ENCODE results near the gene DCX. TPM values are rescaled to one million over a fixed set of nuclear protein-coding genes. Genes with fewer than 3 reads are reported as not detected.

The DCX gene
- total RNA-seq, 1 donor from 2014 or later = 3.7 TPM

- H3K9ac ChIP-seq (ENCODE audit: low read depth in 1 of 3, low read length in 3 of 3) = no peak overlapping the region
- H3K9me3 ChIP-seq (ENCODE audit: control insufficient read depth in 3 of 3, low read length in 3 of 3) = no peaks in the 10 kb centered on the region
- H3K27ac ChIP-seq (ENCODE audit: low read depth, low read length) = no peak overlapping the region
- no peaks in the 10 kb centered on the region for H3K36me3 ChIP-seq (ENCODE audit: control insufficient read depth in 3 of 3, insufficient read depth in 3 of 3, low read length in 3 of 3)
- peaks cover 0 to 6% (median 0%) of the 10 kb centered on the region in 3 donors for H3K27me3 ChIP-seq (ENCODE audit: control insufficient read depth in 3 of 3, insufficient read depth in 3 of 3, low read length in 3 of 3)
- no peaks in the 10 kb centered on the region for H3K4me1 ChIP-seq (ENCODE audit: control insufficient read depth in 3 of 3, insufficient read depth in 3 of 3, low read length in 3 of 3)
- no peak overlapping the region for H3K4me3 ChIP-seq (ENCODE audit: low read length in 3 of 3)
Measured at GRCh38 chrX:111284631-111285293, 127.2 kb downstream of the DCX start.

GRCh38 chrX:111283446-111283845, 128.5 kb downstream of the DCX start:
- Histone ChIP-seq H3K4me1 (ENCODE audit: control insufficient read depth in 3 of 3, insufficient read depth in 3 of 3, low read length in 3 of 3) (no peaks in the 10 kb centered on the region), H3K9ac (ENCODE audit: low read depth in 1 of 3, low read length in 3 of 3) (no peak overlapping the region), H3K4me3 (ENCODE audit: low read length in 3 of 3) (no peak overlapping the region), H3K27ac (ENCODE audit: low read depth, low read length) (no peak overlapping the region), H3K27me3 (ENCODE audit: control insufficient read depth in 3 of 3, insufficient read depth in 3 of 3, low read length in 3 of 3) (peaks cover 0 to 5% (median 0%) of the 10 kb centered on the region in 3 donors), H3K9me3 (ENCODE audit: control insufficient read depth in 3 of 3, low read length in 3 of 3) (no peaks in the 10 kb centered on the region), H3K36me3 (ENCODE audit: control insufficient read depth in 3 of 3, insufficient read depth in 3 of 3, low read length in 3 of 3) (no peaks in the 10 kb centered on the region)

DNA sequence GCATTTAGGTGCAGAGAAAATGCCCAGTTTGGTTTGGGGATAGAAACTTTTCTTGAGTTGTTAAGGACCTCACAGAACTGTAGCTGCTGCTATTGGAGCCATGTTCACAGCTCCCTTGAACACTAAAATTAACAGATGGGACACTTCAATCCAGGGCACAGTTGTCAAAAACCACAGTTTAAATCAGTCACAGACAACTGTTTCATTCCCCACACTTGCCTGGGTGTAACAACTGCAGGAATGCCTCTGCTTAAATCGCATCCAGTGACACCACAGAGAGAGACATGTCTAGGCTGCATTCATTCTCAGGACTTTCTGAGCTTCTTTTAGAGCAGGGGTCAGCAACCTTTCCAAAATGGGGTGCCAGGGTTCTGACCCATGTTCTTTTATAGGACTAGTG, 129.0 kb downstream of the DCX start:
- no peaks in the 10 kb centered on the region for H3K9me3 ChIP-seq (ENCODE audit: control insufficient read depth in 3 of 3, low read length in 3 of 3)
- H3K4me3 ChIP-seq (ENCODE audit: low read length in 3 of 3) = no peak overlapping the region
- H3K27me3 ChIP-seq (ENCODE audit: control insufficient read depth in 3 of 3, insufficient read depth in 3 of 3, low read length in 3 of 3) = peaks cover 0 to under 1% (median 0%) of the 10 kb centered on the region in 3 donors
- H3K36me3 ChIP-seq (ENCODE audit: control insufficient read depth in 3 of 3, insufficient read depth in 3 of 3, low read length in 3 of 3) = no peaks in the 10 kb centered on the region
- no peak overlapping the region for H3K27ac ChIP-seq (ENCODE audit: low read depth, low read length)
- no peak overlapping the region for H3K9ac ChIP-seq (ENCODE audit: low read depth in 1 of 3, low read length in 3 of 3)
- no peaks in the 10 kb centered on the region for H3K4me1 ChIP-seq (ENCODE audit: control insufficient read depth in 3 of 3, insufficient read depth in 3 of 3, low read length in 3 of 3)

DNA sequence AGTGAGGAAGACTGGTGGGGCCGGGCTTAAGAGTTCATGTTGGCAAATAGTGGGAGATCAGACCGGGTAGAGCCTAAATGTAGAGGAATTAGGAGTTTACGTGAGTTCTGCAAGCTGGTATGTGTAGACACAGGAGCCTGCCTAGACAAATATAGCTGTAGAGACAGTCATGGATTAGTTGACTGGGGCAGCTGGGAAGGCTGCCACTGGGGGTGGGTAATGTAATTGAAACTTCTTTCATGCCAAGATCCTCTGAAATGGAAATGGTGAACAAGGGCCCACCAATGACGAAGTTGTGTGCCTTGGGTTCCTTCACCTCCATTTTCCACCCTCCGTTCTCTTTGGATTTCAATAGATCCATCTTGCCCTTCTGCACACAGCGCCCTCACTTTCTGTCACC, 129.9 kb downstream of the DCX start:
- no peak overlapping the region for H3K27ac ChIP-seq (ENCODE audit: low read depth, low read length)
- no peaks in the 10 kb centered on the region for H3K4me1 ChIP-seq (ENCODE audit: control insufficient read depth in 3 of 3, insufficient read depth in 3 of 3, low read length in 3 of 3)
- H3K27me3 ChIP-seq (ENCODE audit: control insufficient read depth in 3 of 3, insufficient read depth in 3 of 3, low read length in 3 of 3) = no peaks in the 10 kb centered on the region
- H3K4me3 ChIP-seq (ENCODE audit: low read length in 3 of 3) = no peak overlapping the region
- H3K9ac ChIP-seq (ENCODE audit: low read depth in 1 of 3, low read length in 3 of 3) = no peak overlapping the region
- H3K36me3 ChIP-seq (ENCODE audit: control insufficient read depth in 3 of 3, insufficient read depth in 3 of 3, low read length in 3 of 3) = no peaks in the 10 kb centered on the region
- no peaks in the 10 kb centered on the region for H3K9me3 ChIP-seq (ENCODE audit: control insufficient read depth in 3 of 3, low read length in 3 of 3)

DNA sequence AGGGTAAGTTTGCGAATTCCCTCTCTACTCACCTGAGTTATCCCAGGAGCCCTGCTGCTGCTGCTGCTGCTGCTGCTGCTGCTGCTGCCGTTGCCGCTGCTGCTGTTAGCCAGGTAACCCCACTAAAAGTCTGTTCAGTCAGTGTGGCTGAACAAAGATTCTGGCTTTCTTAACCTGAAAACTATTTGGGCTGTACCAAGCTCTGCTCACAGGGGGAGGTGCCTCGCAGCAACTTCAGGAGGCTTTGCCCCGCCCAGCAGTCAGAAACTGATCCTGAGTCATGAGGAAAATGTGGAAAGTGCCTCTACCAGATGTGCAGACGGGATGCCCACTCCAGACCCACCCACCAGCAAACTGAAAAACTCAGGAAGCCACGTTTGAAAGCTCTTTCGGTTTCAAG, 141.7 kb downstream of the DCX start, which contains the start of gene CAPN6:
TSS of gene CAPN6 (minus strand) at position 145 of the 400 bp plus-strand sequence. CDS start 6,547 bp downstream, outside the sequence.
- no peaks in the 10 kb centered on the region for H3K9me3 ChIP-seq (ENCODE audit: control insufficient read depth in 3 of 3, low read length in 3 of 3)
- peaks cover 0 to 4% (median 0%) of the 10 kb centered on the region in 3 donors for H3K27me3 ChIP-seq (ENCODE audit: control insufficient read depth in 3 of 3, insufficient read depth in 3 of 3, low read length in 3 of 3)
- H3K4me1 ChIP-seq (ENCODE audit: control insufficient read depth in 3 of 3, insufficient read depth in 3 of 3, low read length in 3 of 3) = no peaks in the 10 kb centered on the region
- no peak within 1 kb of the TSS for H3K27ac ChIP-seq (ENCODE audit: low read depth, low read length)
- no peak within 1 kb of the TSS for H3K4me3 ChIP-seq (ENCODE audit: low read length in 3 of 3)
- H3K36me3 ChIP-seq (ENCODE audit: control insufficient read depth in 3 of 3, insufficient read depth in 3 of 3, low read length in 3 of 3) = no peaks in the 10 kb centered on the region
- H3K9ac ChIP-seq (ENCODE audit: low read depth in 1 of 3, low read length in 3 of 3) = no peak within 1 kb of the TSS

DNA sequence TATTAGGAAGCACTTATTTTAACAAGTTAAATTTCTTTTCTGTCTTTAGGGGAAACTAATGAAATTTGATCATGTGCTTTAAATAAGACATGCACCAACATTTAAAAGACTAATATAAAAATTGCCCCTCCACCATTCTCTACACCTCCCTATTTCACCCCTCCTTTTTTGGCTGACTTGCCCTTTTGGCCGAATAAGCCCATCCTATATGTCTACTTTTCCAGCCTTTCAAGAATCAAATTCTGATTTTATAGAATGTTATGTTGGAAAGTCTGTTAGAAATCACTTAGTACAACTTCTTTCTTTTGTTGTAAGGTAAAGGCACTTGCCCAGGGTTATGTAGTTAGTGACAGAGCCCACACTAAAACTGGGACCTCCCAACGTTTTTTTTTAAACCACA, 143.5 kb downstream of the DCX start:
- Histone ChIP-seq H3K27ac (ENCODE audit: low read depth, low read length) (no peak overlapping the region), H3K4me3 (ENCODE audit: low read length in 3 of 3) (no peak overlapping the region), H3K9ac (ENCODE audit: low read depth in 1 of 3, low read length in 3 of 3) (no peak overlapping the region)

GRCh38 chrX:111265486-111265885, 146.5 kb downstream of the DCX start:
- Histone ChIP-seq H3K27me3 (ENCODE audit: control insufficient read depth in 3 of 3, insufficient read depth in 3 of 3, low read length in 3 of 3) (no peaks in the 10 kb centered on the region), H3K4me1 (ENCODE audit: control insufficient read depth in 3 of 3, insufficient read depth in 3 of 3, low read length in 3 of 3) (no peaks in the 10 kb centered on the region), H3K4me3 (ENCODE audit: low read length in 3 of 3) (no peak overlapping the region), H3K9ac (ENCODE audit: low read depth in 1 of 3, low read length in 3 of 3) (no peak overlapping the region), H3K36me3 (ENCODE audit: control insufficient read depth in 3 of 3, insufficient read depth in 3 of 3, low read length in 3 of 3) (no peaks in the 10 kb centered on the region), H3K9me3 (ENCODE audit: control insufficient read depth in 3 of 3, low read length in 3 of 3) (no peaks in the 10 kb centered on the region), H3K27ac (ENCODE audit: low read depth, low read length) (no peak overlapping the region)

More for the DNA sequence above, 143.5 kb downstream of the DCX start:
- H3K9me3 ChIP-seq (ENCODE audit: control insufficient read depth in 3 of 3, low read length in 3 of 3) = no peaks in the 10 kb centered on the region
- peaks cover 0 to 3% (median 0%) of the 10 kb centered on the region in 3 donors for H3K27me3 ChIP-seq (ENCODE audit: control insufficient read depth in 3 of 3, insufficient read depth in 3 of 3, low read length in 3 of 3)
- H3K36me3 ChIP-seq (ENCODE audit: control insufficient read depth in 3 of 3, insufficient read depth in 3 of 3, low read length in 3 of 3) = no peaks in the 10 kb centered on the region
- no peaks in the 10 kb centered on the region for H3K4me1 ChIP-seq (ENCODE audit: control insufficient read depth in 3 of 3, insufficient read depth in 3 of 3, low read length in 3 of 3)

DNA sequence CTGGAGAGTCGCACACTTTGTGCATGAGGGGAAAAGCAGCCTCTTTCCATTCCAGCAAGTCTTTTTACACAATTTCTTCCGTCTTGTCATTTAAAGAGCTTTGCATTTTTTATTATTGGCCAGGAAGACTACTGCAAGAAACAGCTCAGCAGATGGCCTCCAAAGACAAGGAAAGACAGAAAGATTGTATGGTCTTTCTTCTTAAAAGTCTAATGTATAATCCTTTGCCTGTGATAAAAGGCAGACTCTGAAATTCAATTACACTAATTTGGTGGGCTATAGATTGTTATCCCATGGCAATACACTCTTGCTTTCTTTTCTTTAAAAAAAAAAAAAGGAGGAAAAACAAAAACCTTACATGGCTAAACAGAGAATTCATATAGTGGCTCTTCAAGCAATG, 147.6 kb downstream of the DCX start:
- Histone ChIP-seq H3K9me3 (ENCODE audit: control insufficient read depth in 3 of 3, low read length in 3 of 3) (no peaks in the 10 kb centered on the region), H3K4me3 (ENCODE audit: low read length in 3 of 3) (no peak overlapping the region), H3K36me3 (ENCODE audit: control insufficient read depth in 3 of 3, insufficient read depth in 3 of 3, low read length in 3 of 3) (no peaks in the 10 kb centered on the region), H3K27ac (ENCODE audit: low read depth, low read length) (no peak overlapping the region), H3K27me3 (ENCODE audit: control insufficient read depth in 3 of 3, insufficient read depth in 3 of 3, low read length in 3 of 3) (no peaks in the 10 kb centered on the region), H3K9ac (ENCODE audit: low read depth in 1 of 3, low read length in 3 of 3) (no peak overlapping the region), H3K4me1 (ENCODE audit: control insufficient read depth in 3 of 3, insufficient read depth in 3 of 3, low read length in 3 of 3) (no peaks in the 10 kb centered on the region)

- H3K9ac ChIP-seq (ENCODE audit: low read depth in 1 of 3, low read length in 3 of 3) = no peak overlapping the region
- no peaks in the 10 kb centered on the region for H3K4me1 ChIP-seq (ENCODE audit: control insufficient read depth in 3 of 3, insufficient read depth in 3 of 3, low read length in 3 of 3)
- H3K9me3 ChIP-seq (ENCODE audit: control insufficient read depth in 3 of 3, low read length in 3 of 3) = no peaks in the 10 kb centered on the region
- H3K27me3 ChIP-seq (ENCODE audit: control insufficient read depth in 3 of 3, insufficient read depth in 3 of 3, low read length in 3 of 3) = no peaks in the 10 kb centered on the region
- H3K4me3 ChIP-seq (ENCODE audit: low read length in 3 of 3) = no peak overlapping the region
- no peaks in the 10 kb centered on the region for H3K36me3 ChIP-seq (ENCODE audit: control insufficient read depth in 3 of 3, insufficient read depth in 3 of 3, low read length in 3 of 3)
- no peak overlapping the region for H3K27ac ChIP-seq (ENCODE audit: low read depth, low read length)
Measured at GRCh38 chrX:111262086-111262485, 149.9 kb downstream of the DCX start.

DNA sequence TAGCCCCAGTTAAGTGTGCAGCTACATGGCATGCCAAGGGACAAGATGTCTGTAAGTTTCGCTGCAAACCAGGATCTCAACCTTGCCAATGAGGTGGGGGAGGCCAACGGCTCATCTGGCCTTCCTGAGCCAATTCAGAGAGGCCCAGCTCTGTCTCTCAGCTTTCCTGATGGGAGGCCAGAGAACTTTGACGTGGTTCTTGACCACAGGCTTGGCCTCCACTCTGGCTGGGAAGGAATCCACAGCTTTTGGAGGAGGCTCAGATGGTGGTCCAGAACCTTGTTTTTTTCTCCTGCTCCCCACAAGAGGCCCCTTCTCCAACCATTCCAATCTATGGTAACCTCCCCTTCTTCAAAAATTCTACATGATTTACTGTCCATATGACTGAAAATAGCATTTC, 151.5 kb downstream of the DCX start:
- H3K9me3 ChIP-seq (ENCODE audit: control insufficient read depth in 3 of 3, low read length in 3 of 3) = no peaks in the 10 kb centered on the region
- H3K4me1 ChIP-seq (ENCODE audit: control insufficient read depth in 3 of 3, insufficient read depth in 3 of 3, low read length in 3 of 3) = no peaks in the 10 kb centered on the region
- no peak overlapping the region for H3K4me3 ChIP-seq (ENCODE audit: low read length in 3 of 3)
- no peak overlapping the region for H3K27ac ChIP-seq (ENCODE audit: low read depth, low read length)
- no peaks in the 10 kb centered on the region for H3K36me3 ChIP-seq (ENCODE audit: control insufficient read depth in 3 of 3, insufficient read depth in 3 of 3, low read length in 3 of 3)
- no peaks in the 10 kb centered on the region for H3K27me3 ChIP-seq (ENCODE audit: control insufficient read depth in 3 of 3, insufficient read depth in 3 of 3, low read length in 3 of 3)
- H3K9ac ChIP-seq (ENCODE audit: low read depth in 1 of 3, low read length in 3 of 3) = no peak overlapping the region

Measured in skeletal muscle tissue (tissue), 4 donors.